Measurements from ENCODE around the gene COL5A1. TPM values are rescaled to one million over a fixed set of nuclear protein-coding genes. Genes with fewer than 3 reads are reported as not detected.
"Not testable (repeated sequence)": the region's sequence is repeated elsewhere in the genome, so short reads cannot be mapped to it uniquely, and the experiment has no call there.

Gene COL5A1
- total RNA-seq, 4 donors from 2014 or later: 7.1 to 69.3 (median 16.1) TPM

DNA sequence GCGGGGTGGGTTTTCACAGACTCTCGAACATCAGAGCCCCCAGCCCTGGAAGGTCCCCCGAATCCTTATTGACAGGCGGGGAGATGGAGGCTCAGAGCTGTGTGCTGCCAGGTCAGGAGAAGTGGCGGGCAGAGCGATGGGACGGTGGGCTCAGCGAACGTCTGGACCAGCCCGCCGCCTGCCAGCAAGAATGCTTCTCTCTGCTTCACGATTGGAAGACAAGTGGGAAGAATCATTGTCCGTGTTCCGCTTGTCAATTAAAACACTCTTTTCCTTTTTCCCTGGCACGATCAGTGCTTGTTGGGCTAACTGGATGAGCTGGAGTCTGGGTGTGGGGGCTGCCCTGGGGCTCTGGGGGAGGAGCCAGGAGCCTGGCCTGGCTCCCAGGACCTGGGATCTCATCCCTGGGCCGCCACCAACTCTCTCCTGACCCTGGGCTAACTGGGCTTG, 1.6 kb downstream of the COL5A1 start:
- DNase-seq: no peak
- no peaks in the 10 kb centered on the region for H3K9me3 ChIP-seq
- peak overlapping the region; percentile 8 to 59 (median 50) for H3K4me3 ChIP-seq
- intact Hi-C loops (cut with DNase I; ENCODE audit: low total_unique reads): loop anchor here (10.0 kb wide), 1 partner anchor 308 kb away; no protein-coding TSS in a partner anchor
- peaks cover 16 to 48% (median 23%) of the 10 kb centered on the region in 4 donors for H3K4me1 ChIP-seq
- TF ChIP-seq POLR2A (IDR thresholded peaks at IDR 0.05) (no peak), EP300 (IDR thresholded peaks at IDR 0.05; ENCODE audit: low read depth) (no peak), POLR2AphosphoS5 (IDR thresholded peaks at IDR 0.05) (no peak)
- TF ChIP-seq, protein P1, sequence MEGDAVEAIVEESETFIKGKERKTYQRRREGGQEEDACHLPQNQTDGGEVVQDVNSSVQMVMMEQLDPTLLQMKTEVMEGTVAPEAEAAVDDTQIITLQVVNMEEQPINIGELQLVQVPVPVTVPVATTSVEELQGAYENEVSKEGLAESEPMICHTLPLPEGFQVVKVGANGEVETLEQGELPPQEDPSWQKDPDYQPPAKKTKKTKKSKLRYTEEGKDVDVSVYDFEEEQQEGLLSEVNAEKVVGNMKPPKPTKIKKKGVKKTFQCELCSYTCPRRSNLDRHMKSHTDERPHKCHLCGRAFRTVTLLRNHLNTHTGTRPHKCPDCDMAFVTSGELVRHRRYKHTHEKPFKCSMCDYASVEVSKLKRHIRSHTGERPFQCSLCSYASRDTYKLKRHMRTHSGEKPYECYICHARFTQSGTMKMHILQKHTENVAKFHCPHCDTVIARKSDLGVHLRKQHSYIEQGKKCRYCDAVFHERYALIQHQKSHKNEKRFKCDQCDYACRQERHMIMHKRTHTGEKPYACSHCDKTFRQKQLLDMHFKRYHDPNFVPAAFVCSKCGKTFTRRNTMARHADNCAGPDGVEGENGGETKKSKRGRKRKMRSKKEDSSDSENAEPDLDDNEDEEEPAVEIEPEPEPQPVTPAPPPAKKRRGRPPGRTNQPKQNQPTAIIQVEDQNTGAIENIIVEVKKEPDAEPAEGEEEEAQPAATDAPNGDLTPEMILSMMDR (IDR thresholded peaks at IDR 0.05): no peak
- WGBS, 2 donors (ENCODE audit: low coverage in 1 of 2): 0 to 65% methylated on average over 1 to 16 of the region's 16 CpGs
- H3K36me3 ChIP-seq: no peaks in the 10 kb centered on the region
- peaks cover 32% of the 10 kb centered on the region for H3K27me3 ChIP-seq
- in situ Hi-C loops (cut with MboI; ENCODE audit: low pct_ligation_motif_present in 1 of 4, low pct_unique_long_range_greater_than_20kb in 1 of 4, low sequenced_read_pairs in 3 of 4): no loop called here
- H3K27ac ChIP-seq: peak overlapping the region; percentile 91 to 96 (median 93)

- H3K27ac ChIP-seq: peak overlapping the region; percentile 82 to 96 (median 90)
- in situ Hi-C loops (cut with MboI; ENCODE audit: low pct_ligation_motif_present in 1 of 4, low pct_unique_long_range_greater_than_20kb in 1 of 4, low sequenced_read_pairs in 3 of 4); DNase-seq; H3K36me3 ChIP-seq; H3K9me3 ChIP-seq: not testable (repeated sequence)
- peaks cover 32% of the 10 kb centered on the region for H3K27me3 ChIP-seq
- peaks cover 20 to 57% (median 29%) of the 10 kb centered on the region in 4 donors for H3K4me1 ChIP-seq
- intact Hi-C loops (cut with DNase I; ENCODE audit: low total_unique reads): loop anchor here (10.0 kb wide), 1 partner anchor 310 kb away; no protein-coding TSS in a partner anchor
- peak overlapping the region in 2 of 4 donors; percentile 19 to 31 for H3K4me3 ChIP-seq
- WGBS, 2 donors (ENCODE audit: low coverage in 1 of 2): 39% methylated on average over 11 of the region's 14 CpGs; no CpG with 5 or more reads in 1 of the 2 donors
These were observed 2.8 kb downstream of the COL5A1 start for GRCh38 chr9:134644401-134644724.

DNA sequence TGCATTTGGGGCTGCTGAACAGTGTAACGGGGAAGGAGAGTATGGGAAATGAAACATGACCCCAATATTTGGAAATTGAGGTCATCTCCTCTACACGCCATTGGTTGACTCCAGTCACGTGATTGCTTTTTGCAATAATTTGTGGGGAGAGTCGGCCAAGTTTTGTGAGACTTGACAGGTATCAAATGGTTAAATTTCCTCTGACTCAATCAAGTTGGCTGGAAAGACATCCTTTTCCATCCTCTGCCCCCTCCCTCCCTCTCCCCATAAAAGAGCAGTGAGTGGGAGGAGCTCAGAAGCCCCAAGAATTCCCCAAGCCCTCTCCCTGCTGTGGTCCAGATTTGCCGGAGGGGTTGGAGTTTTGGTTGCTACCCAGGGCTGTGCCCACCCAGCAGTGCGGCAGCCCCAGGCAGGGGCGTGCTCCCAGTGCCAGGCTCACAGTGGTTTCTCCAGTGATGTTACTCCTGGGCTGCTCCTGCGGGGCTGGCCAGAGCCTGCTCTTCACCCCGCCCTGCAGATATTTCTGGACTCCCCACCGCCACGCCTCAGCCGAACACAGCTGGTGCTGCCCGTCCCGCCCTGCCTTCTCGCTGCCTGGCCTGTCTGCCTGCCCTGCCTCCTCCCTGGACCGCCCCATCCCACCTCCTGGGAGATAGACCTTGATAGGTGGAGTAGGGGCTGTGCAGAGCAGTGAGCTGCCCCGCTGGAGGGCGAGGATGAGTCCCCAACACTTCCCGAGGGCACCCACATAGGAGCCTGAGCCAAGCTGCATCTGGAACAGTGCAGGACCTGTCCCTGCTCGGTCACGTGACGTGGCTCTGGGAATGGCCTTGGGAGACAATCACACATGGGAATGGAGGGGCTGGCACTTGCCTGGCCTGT, 3.4 kb downstream of the COL5A1 start:
- 20 to 33% methylated on average over 2 to 21 of the region's 22 CpGs for WGBS, 2 donors (ENCODE audit: low coverage in 1 of 2)
- H3K27ac ChIP-seq: peak overlapping the region; percentile 82 to 96 (median 90)
- peak; percentile 60 for DNase-seq
- peaks cover 20 to 59% (median 29%) of the 10 kb centered on the region in 4 donors for H3K4me1 ChIP-seq
- TF ChIP-seq, protein P1 (IDR thresholded peaks at IDR 0.05): no peak
- TF ChIP-seq POLR2AphosphoS5 (IDR thresholded peaks at IDR 0.05): peak; percentile 63 to 78 (median 74)
- TF ChIP-seq POLR2A (IDR thresholded peaks at IDR 0.05): no peak
- peaks cover 32% of the 10 kb centered on the region for H3K27me3 ChIP-seq
- H3K36me3 ChIP-seq: no peaks in the 10 kb centered on the region
- in situ Hi-C loops (cut with MboI; ENCODE audit: low pct_ligation_motif_present in 1 of 4, low pct_unique_long_range_greater_than_20kb in 1 of 4, low sequenced_read_pairs in 3 of 4): no loop called here
- no peaks in the 10 kb centered on the region for H3K9me3 ChIP-seq
- intact Hi-C loops (cut with DNase I; ENCODE audit: low total_unique reads): loop anchor here (10.0 kb wide), 1 partner anchor 310 kb away; no protein-coding TSS in a partner anchor
- peak overlapping the region in 3 of 4 donors; percentile 5 to 31 (median 19) for H3K4me3 ChIP-seq

GRCh38 chr9:134645607-134646365, 4.2 kb downstream of the COL5A1 start:
- no peak for TF ChIP-seq EP300 (IDR thresholded peaks at IDR 0.05; ENCODE audit: low read depth)
- TF ChIP-seq, protein P1 (IDR thresholded peaks at IDR 0.05): no peak
- TF ChIP-seq POLR2A (IDR thresholded peaks at IDR 0.05): no peak
- TF ChIP-seq POLR2AphosphoS5 (IDR thresholded peaks at IDR 0.05): no peak
- peaks cover 27% of the 10 kb centered on the region for H3K27me3 ChIP-seq
- in situ Hi-C loops (cut with MboI; ENCODE audit: low pct_ligation_motif_present in 1 of 4, low pct_unique_long_range_greater_than_20kb in 1 of 4, low sequenced_read_pairs in 3 of 4): no loop called here
- intact Hi-C loops (cut with DNase I; ENCODE audit: low total_unique reads): loop anchor here (10.0 kb wide), 1 partner anchor 311 kb away; no protein-coding TSS in a partner anchor
- no peaks in the 10 kb centered on the region for H3K9me3 ChIP-seq
- no peak for DNase-seq
- 42% methylated on average over 9 of the region's 9 CpGs; no CpG with 5 or more reads in 1 of the 2 donors for WGBS, 2 donors (ENCODE audit: low coverage in 1 of 2)
- H3K27ac ChIP-seq: peak overlapping the region; percentile 82 to 96 (median 90)
- H3K4me1 ChIP-seq: peaks cover 20 to 56% (median 29%) of the 10 kb centered on the region in 4 donors
- no peaks in the 10 kb centered on the region for H3K36me3 ChIP-seq
- peak overlapping the region in 1 of 4 donors; percentile 19 for H3K4me3 ChIP-seq
